NCI-H2081 (cell line): ENCODE results near the gene CMTM8.

ENCODE experiments used
- DNase-seq, 2 experiments: peaks; one replicate each; lab custom pipeline; 2025; lab: John Stamatoyannopoulos, UW

Gene CMTM8

DNA sequence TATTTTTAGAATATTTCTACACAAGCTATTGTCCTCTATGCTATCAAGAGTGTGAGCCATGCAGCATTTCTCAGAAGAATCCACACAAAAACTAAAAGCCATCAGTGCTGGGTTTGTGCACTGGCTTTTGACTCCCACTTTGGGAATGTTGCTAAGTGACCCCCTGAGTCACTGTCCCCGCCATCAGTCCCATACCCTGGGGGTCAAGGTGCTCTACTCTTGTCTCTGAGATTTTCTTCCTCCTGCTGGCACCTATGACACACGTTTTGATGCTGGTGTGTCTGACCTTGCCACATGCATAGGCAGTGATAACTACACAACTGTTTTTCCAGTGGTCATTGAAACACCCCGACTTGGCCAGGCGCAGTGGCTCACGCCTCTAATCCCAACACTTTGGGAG is 173.0 kb downstream of the CMTM8 start:
- DNase-seq = no peak

DNA sequence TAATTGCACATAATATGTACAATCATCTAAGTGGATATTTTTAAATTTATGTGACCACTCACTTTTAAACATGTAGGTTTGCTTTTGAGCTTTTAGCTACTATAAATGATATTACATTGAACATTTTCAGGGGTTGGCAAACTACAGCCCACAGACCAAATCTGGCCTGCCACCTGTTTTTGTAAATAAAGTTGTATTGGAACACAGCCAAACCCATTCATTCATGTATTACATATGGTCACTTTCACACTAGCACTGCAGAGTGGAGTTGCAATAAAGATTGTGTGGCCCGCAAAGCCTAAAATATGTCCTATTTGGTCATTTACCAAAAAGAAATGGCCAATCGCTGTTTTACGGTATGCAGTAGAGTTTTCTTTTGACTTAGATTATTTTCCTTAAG is 174.4 kb downstream of the CMTM8 start:
- peak in 1 of 2 experiments; percentile 33 for DNase-seq

DNA sequence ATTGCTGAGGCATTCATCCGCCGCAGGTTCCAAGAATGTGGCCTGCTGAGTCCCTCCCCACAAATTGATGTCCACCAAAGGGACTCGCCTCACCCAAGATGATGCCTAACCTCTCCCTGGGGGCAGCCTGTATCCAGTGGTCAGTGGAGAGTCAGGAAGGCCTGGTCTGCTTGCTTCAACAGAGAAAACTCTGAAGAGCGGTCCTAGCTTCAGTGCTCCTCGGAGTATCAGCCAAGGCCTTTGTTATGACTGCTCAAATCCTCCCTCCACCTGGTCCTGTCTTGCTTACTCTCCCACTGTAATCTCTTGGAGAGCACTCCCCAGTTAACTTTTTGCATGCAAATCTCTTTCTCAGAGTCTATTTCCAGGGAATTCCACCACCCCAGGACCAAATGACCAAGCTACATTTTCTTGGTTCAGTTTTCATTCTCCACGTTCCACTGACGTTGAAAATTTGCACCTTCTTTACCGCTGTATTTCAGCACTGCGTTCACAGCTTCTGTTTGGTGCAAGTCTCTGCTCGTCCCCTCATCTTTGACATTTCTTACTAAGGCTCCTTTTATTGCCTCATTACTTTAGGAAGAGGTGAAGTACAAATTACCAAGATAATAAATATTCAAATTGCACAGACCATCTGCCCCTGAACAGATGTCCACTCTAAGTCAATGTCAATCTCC is 175.5 kb downstream of the CMTM8 start:
- DNase-seq = no peak

DNA sequence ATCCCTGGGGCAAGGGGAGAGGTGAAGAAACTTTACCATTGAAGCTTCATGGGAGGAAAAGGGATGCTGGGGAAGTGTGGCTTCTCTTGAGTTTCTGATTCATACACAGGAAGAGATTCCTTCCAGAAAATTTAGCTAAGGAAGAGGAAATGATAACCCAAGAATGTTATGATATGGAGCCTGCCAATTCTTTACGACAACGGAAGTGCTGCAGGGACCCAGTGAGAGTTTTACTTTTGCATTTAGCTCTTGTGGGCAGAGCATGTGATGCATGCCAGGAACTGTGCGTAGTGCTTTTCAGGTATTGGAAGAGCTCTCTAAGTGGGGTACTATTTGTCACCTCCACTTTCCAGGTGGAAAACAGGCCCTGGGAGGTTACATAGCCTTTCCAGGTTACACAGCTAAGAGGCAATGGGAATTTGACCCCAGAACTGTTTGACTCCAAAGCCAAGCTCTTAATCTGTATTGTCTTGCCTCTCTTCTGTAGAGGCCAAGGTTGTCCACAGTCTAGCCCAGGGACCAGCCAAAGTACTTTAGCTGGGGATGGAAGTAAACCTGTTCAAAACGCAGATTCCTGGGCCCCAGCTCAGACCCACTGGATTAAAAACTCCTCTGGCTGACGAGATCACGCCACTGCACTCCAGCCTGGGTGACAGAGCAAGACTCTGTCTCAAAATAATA is 176.2 kb downstream of the CMTM8 start:
- no peak for DNase-seq

DNA sequence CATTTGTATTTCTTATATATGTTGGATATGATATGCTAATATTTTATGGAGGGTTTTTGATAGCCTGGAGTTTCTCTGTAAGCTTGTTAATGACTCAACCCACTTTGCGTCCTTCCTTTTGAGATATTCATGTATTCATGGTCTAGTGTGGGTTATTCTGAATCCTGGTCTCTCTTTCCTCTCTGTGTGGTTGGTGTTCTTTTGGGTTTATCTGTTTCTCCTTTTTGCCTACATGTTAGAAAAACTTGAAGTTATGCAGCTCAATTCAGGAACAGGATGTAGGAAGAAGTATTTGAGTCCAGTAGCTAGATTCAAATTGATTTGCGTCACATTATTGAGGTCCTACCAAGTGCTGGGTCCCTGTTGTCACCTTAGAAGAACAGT is 181.3 kb downstream of the CMTM8 start:
- DNase-seq = no peak
